Vagina (tissue), 2 donors: Measurements from ENCODE around the gene GSTM4. TPM values are rescaled to one million over a fixed set of nuclear protein-coding genes. Genes with fewer than 3 reads are reported as not detected.
A peak's percentile ranks its signal among the peaks of the same experiment; 100 is the strongest.
"Not testable (repeated sequence)": the region's sequence is repeated elsewhere in the genome, so short reads cannot be mapped to it uniquely, and the experiment has no call there.

Source experiments
- DNase-seq, 2 donors: peaks; one replicate each; pipeline ENCODE4 v3.0.0-alpha.2; 2017; ENCODE audit errors: extremely low spot score in 2 of 2
- H3K27ac ChIP-seq: fragments of 200-600 bp; sonication (generic); one replicate; pipeline ENCODE4 v1.5.1; 2019
- H3K27me3 ChIP-seq: fragments of 200-600 bp; sonication (generic); one replicate; pipeline ENCODE4 v1.5.1; 2019
- H3K36me3 ChIP-seq, 2 donors: fragments of 200-600 bp; sonication (generic); one replicate each; pipeline ENCODE4 v1.5.1; 2017 to 2019
- H3K4me1 ChIP-seq: fragments of 200-600 bp; sonication (generic); one replicate; pipeline ENCODE4 v1.5.1; 2019
- H3K4me3 ChIP-seq, 2 donors: fragments of 200-600 bp; sonication (generic); 1 replicate in 1 of 2; 2 replicates in 1 of 2; pipeline ENCODE4 v1.5.1; 2016 to 2019
- H3K9me3 ChIP-seq: fragments of 200-600 bp; sonication (generic); one replicate; pipeline ENCODE4 v1.5.1; 2019
- CTCF ChIP-seq, 3 experiments: fragments of 450-650 bp in 2 of 3; fragments of 200-600 bp in 1 of 3; sonication (generic) in 1 of 3; IDR thresholded peaks; one replicate each; pipeline ENCODE4 v1.5.1; 2017 to 2019; ENCODE audit warnings: antibody characterized with exemption in 3 of 3, mild to moderate bottlenecking in 2 of 3, moderate library complexity in 2 of 3
- POLR2A ChIP-seq, 2 donors: fragments of 450-650 bp; IDR thresholded peaks; one replicate each; pipeline ENCODE4 v1.6.1; 2017; ENCODE audit warnings: antibody characterized with exemption in 2 of 2, mild to moderate bottlenecking in 2 of 2, moderate library complexity in 2 of 2
- POLR2AphosphoS5 ChIP-seq, 2 donors: sonication (generic); formaldehyde crosslinking; IDR thresholded peaks; one replicate each; pipeline ENCODE4 v1.9.0; 2017; ENCODE audit warnings: antibody characterized with exemption in 2 of 2, mild to moderate bottlenecking in 2 of 2, low read depth in 1 of 2; ENCODE audit not compliant: insufficient read depth in 1 of 2
- intact Hi-C: fragments of 100-400 bp; cut with DNase I; formaldehyde crosslinking; loops from one replicate; pipeline ENCODE4 v1.15.1; 2023
- total RNA-seq: library from RNA; depleted of rRNA; stranded (reverse); fragments of >200 nt; gene quantifications from one replicate; pipeline ENCODE4 v1.2.3, GENCODE V29; 2016

GSTM4 gene
- total RNA-seq, 1 donor from 2014 or later, result 36.1 TPM

DNA sequence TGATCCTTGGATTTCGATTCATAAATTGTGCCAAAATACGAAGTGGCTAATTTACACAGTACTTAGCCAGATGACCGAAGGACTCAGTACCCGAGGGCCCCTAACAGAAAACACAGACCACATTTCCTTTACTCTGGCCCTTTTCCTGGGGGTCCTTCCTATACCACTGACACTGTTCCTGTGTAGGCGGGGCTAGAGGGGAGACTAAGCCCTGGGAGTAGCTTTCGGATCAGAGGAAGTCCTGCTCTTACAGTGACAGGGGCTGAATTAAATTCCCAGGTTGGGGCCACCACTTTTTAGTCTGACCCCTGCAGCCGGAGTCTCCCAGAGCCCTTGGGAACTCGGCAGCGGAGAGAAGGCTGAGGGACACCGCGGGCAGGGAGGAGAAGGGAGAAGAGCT, 31.2 kb downstream of the GSTM4 start:
- H3K4me1 ChIP-seq, H3K9me3 ChIP-seq, H3K36me3 ChIP-seq, H3K27ac ChIP-seq, DNase-seq, H3K27me3 ChIP-seq, intact Hi-C loops: not testable (repeated sequence)
- H3K4me3 ChIP-seq, result peak overlapping the region in 1 of 2 donors; percentile 55

DNA sequence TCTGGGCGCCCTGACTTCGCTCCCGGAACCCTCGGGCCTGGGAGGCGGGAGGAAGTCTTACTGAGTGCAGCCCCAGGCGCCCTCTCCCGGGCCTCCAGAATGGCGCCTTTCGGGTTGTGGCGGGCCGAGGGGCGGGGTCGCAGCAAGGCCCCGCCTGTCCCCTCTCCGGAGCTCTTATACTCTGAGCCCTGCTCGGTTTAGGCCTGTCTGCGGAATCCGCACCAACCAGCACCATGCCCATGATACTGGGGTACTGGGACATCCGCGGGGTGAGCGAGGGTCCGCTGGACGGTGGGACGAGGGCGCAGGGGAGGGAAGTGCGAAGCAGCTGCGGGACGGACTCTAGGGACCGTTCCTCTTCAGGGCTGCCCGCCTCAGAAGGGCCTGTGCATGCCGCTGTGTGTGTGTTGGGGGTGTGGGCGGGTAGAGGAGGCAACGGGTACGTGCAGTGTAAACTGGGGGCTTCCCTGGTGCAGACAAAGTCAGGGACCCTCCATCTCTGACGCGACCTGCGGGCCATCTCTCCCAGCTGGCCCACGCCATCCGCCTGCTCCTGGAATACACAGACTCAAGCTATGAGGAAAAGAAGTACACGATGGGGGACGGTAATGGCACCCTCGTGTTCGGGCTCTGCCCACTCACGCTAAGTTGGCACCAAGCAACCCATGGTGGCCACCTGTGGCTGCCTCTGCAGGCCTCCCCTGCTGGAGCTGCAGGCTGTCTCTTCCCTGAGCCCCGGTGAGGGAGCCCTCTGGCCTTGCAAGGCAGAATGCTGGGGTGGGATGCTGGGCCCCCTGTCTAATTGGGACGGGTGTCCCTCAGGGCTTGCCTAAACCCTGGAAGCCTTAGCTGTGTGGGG, 32.0 kb downstream of the GSTM4 start, which contains the start of gene GSTM1:
GSTM1 (plus strand) TSS at position 177 of the 859 bp plus-strand sequence; CDS start at position 234, 57 bp downstream.
- no peak within 1 kb of the TSS for H3K27ac ChIP-seq
- no peaks in the 10 kb centered on the region for H3K4me1 ChIP-seq
- no peaks in the 10 kb centered on the region for H3K36me3 ChIP-seq
- DNase-seq, result no peak
- intact Hi-C loops, result no loop called here
- no peak for TF ChIP-seq POLR2A (IDR thresholded peaks at IDR 0.05)
- no peak for TF ChIP-seq CTCF (IDR thresholded peaks at IDR 0.05)
- peak in 1 of 2 donors; percentile 72 for TF ChIP-seq POLR2AphosphoS5 (IDR thresholded peaks at IDR 0.05; ENCODE audit: insufficient read depth in 1 of 2, low read depth in 1 of 2)
- H3K4me3 ChIP-seq, result peak within 1 kb of the TSS in 1 of 2 donors; percentile 55
- no peaks in the 10 kb centered on the region for H3K9me3 ChIP-seq
- H3K27me3 ChIP-seq, result no peaks in the 10 kb centered on the region

GRCh38 chr1:109689844-109690405, 34.0 kb downstream of the GSTM4 start:
- intact Hi-C loops, result no loop called here
- Histone ChIP-seq H3K36me3 (no peaks in the 10 kb centered on the region), H3K27me3 (no peaks in the 10 kb centered on the region), H3K9me3 (no peaks in the 10 kb centered on the region), H3K27ac (no peak overlapping the region), H3K4me3 (no peak overlapping the region), H3K4me1 (no peaks in the 10 kb centered on the region)
- DNase-seq, result no peak
- TF ChIP-seq CTCF (IDR thresholded peaks at IDR 0.05), result no peak
- no peak for TF ChIP-seq POLR2A (IDR thresholded peaks at IDR 0.05)
- TF ChIP-seq POLR2AphosphoS5 (IDR thresholded peaks at IDR 0.05; ENCODE audit: insufficient read depth in 1 of 2, low read depth in 1 of 2), result no peak

- Histone ChIP-seq H3K27me3 (no peaks in the 10 kb centered on the region), H3K27ac (no peak overlapping the region), H3K36me3 (no peaks in the 10 kb centered on the region), H3K9me3 (no peaks in the 10 kb centered on the region), H3K4me1 (no peaks in the 10 kb centered on the region), H3K4me3 (no peak overlapping the region)
- DNase-seq, result no peak
- TF ChIP-seq POLR2A (IDR thresholded peaks at IDR 0.05) (no peak), POLR2AphosphoS5 (IDR thresholded peaks at IDR 0.05; ENCODE audit: insufficient read depth in 1 of 2, low read depth in 1 of 2) (no peak), CTCF (IDR thresholded peaks at IDR 0.05) (no peak)
- intact Hi-C loops, result no loop called here
These were observed 35.9 kb downstream of the GSTM4 start for GRCh38 chr1:109691759-109692158.

DNA sequence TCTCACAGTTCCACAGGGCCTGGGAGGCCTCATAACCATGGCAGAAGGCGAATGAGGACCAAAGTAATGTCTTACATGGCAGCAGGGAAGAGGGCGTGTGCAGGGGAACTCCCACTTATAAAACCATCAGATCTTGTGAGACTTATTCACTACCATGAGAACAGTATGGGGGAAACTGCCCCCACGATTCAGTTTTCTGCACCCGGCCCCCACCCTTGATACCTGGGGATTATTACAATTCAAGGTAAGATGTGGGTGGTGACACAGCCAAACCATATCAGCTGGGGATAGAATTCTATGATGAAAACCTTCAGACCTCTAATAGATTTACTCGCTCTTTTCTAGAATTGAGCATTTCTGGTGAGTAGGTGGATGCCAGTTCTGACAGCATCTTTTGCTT, 38.5 kb downstream of the GSTM4 start:
- H3K36me3 ChIP-seq, H3K4me3 ChIP-seq, intact Hi-C loops, H3K27me3 ChIP-seq, DNase-seq, H3K27ac ChIP-seq, H3K4me1 ChIP-seq, H3K9me3 ChIP-seq: not testable (repeated sequence)

- H3K4me1 ChIP-seq, intact Hi-C loops, H3K9me3 ChIP-seq, H3K4me3 ChIP-seq, H3K27ac ChIP-seq, H3K36me3 ChIP-seq, DNase-seq, H3K27me3 ChIP-seq: not testable (repeated sequence)
These were observed 39.2 kb downstream of the GSTM4 start for GRCh38 chr1:109695138-109695537.
